ENCODE measurements around the gene ST8SIA5. TPM values are rescaled to one million over a fixed set of nuclear protein-coding genes. Genes with fewer than 3 reads are reported as not detected.

The ST8SIA5 gene
- polyA plus RNA-seq, 1 of the 3 experiments (the other 2 are of a cell fraction), result 0.08 TPM

GRCh38 chr18:46768166-46768921 is 11.5 kb upstream of the ST8SIA5 start (continued):
- TF ChIP-seq, protein P1, sequence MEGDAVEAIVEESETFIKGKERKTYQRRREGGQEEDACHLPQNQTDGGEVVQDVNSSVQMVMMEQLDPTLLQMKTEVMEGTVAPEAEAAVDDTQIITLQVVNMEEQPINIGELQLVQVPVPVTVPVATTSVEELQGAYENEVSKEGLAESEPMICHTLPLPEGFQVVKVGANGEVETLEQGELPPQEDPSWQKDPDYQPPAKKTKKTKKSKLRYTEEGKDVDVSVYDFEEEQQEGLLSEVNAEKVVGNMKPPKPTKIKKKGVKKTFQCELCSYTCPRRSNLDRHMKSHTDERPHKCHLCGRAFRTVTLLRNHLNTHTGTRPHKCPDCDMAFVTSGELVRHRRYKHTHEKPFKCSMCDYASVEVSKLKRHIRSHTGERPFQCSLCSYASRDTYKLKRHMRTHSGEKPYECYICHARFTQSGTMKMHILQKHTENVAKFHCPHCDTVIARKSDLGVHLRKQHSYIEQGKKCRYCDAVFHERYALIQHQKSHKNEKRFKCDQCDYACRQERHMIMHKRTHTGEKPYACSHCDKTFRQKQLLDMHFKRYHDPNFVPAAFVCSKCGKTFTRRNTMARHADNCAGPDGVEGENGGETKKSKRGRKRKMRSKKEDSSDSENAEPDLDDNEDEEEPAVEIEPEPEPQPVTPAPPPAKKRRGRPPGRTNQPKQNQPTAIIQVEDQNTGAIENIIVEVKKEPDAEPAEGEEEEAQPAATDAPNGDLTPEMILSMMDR (IDR thresholded peaks at IDR 0.05), result no peak

DNA sequence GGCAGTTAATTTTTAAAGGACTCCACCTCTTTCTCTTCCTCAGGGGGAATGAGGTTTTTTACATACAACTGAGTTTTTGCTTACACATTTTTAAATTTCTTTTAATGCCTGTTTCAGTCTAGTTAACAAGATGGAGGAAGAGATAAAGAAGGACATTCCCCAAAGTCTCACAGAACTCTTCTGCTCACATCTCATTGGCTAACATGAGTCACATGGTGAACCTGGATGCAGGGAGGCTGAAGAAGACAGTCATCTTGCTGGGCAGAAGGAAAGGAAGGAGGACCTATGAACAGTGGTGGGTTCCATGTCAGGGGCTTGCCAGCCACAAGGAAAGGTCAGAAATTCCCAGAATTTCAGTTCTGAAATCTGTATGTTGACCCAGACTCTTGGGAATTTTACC is 10.4 kb upstream of the ST8SIA5 start:
- H3K27me3 ChIP-seq (ENCODE audit: insufficient read depth), result no peaks in the 10 kb centered on the region
- no peaks in the 10 kb centered on the region for H4K20me1 ChIP-seq (ENCODE audit: insufficient read depth)
- no peak overlapping the region for H3K9ac ChIP-seq
- H3K79me2 ChIP-seq (ENCODE audit: insufficient read depth), result no peaks in the 10 kb centered on the region
- H3K4me2 ChIP-seq, result no peak overlapping the region
- H3K36me3 ChIP-seq (replicated peaks in 1 of 2; ENCODE audit: control insufficient read depth in 1 of 2, insufficient read depth in 2 of 2, low read length in 1 of 2), result no peaks in the 10 kb centered on the region
- no peak overlapping the region for H3K4me3 ChIP-seq (ENCODE audit: low read depth in 2 of 2, low read length in 1 of 2)
- CTCF ChIA-PET, result interaction anchor here (1.1 kb wide), 1 partner anchor 10 kb away, joined by 4 read pairs; no protein-coding TSS in a partner anchor
- no peaks in the 10 kb centered on the region for H3K9me2 ChIP-seq
- peaks cover 0 to 5% of the 10 kb centered on the region in 2 experiments; a peak in 1 of 4 replicates for H3K4me1 ChIP-seq (ENCODE audit: control insufficient read depth in 1 of 2, insufficient read depth in 2 of 2, low read depth in 1 of 2, low read length in 1 of 2)
- no peak overlapping the region for H2AFZ ChIP-seq (ENCODE audit: low read depth)
- no peak for TF ChIP-seq FOXJ3 (CRISPR knock-in tag; IDR thresholded peaks at IDR 0.05)
- no peak for TF ChIP-seq ELF1 (IDR thresholded peaks at IDR 0.05)
- peak; percentile 42; the same call in 1 of the 2 replicates for TF ChIP-seq USF1 (IDR thresholded peaks at IDR 0.05; ENCODE audit: borderline replicate concordance, low read depth)
- TF ChIP-seq, protein P2, sequence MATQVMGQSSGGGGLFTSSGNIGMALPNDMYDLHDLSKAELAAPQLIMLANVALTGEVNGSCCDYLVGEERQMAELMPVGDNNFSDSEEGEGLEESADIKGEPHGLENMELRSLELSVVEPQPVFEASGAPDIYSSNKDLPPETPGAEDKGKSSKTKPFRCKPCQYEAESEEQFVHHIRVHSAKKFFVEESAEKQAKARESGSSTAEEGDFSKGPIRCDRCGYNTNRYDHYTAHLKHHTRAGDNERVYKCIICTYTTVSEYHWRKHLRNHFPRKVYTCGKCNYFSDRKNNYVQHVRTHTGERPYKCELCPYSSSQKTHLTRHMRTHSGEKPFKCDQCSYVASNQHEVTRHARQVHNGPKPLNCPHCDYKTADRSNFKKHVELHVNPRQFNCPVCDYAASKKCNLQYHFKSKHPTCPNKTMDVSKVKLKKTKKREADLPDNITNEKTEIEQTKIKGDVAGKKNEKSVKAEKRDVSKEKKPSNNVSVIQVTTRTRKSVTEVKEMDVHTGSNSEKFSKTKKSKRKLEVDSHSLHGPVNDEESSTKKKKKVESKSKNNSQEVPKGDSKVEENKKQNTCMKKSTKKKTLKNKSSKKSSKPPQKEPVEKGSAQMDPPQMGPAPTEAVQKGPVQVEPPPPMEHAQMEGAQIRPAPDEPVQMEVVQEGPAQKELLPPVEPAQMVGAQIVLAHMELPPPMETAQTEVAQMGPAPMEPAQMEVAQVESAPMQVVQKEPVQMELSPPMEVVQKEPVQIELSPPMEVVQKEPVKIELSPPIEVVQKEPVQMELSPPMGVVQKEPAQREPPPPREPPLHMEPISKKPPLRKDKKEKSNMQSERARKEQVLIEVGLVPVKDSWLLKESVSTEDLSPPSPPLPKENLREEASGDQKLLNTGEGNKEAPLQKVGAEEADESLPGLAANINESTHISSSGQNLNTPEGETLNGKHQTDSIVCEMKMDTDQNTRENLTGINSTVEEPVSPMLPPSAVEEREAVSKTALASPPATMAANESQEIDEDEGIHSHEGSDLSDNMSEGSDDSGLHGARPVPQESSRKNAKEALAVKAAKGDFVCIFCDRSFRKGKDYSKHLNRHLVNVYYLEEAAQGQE (IDR thresholded peaks at IDR 0.05; ENCODE audit: low read depth, low read length), result no peak
- no peak overlapping the region for H3K27ac ChIP-seq (ENCODE audit: low read depth in 2 of 2, low read length in 1 of 2)
- H3K9me3 ChIP-seq, result no peaks in the 10 kb centered on the region
- H3F3A ChIP-seq (replicated peaks; ENCODE audit: insufficient read depth), result no peaks in the 10 kb centered on the region
- no peak for DNase-seq
- POLR2A ChIA-PET, result no interaction called here

DNA sequence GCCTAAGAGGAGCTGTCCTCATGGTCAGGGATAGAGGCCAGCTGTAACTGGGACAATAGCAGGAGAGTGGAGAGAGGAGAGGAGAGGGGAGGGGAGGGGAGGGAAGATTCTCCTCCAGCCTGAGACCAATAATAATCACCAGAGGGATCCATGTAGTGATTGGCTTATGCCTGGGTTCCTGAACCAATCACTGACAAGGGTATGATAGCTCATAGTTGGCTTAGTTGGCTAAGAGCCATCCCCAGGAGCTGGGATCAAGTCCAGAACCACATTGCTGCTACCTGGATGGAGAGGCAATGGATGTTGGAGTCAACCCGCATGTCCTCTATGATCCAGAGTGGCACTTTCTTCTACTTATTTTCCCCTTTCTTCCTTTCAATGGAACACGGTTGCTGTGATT is 7.7 kb upstream of the ST8SIA5 start:
- CTCF ChIA-PET, result no interaction called here
- no peak overlapping the region for H3K4me3 ChIP-seq (ENCODE audit: low read depth in 2 of 2, low read length in 1 of 2)
- no peaks in the 10 kb centered on the region for H3K9me3 ChIP-seq

More for the DNA sequence above, 7.7 kb upstream of the ST8SIA5 start:
- TF ChIP-seq SMC3 (IDR thresholded peaks at IDR 0.05; ENCODE audit: low read depth, low read length) (no peak), MAX (IDR thresholded peaks at IDR 0.05; ENCODE audit: low read depth) (no peak), MXI1 (IDR thresholded peaks at IDR 0.05; ENCODE audit: low read depth, low read length) (no peak), TCF12 (IDR thresholded peaks at IDR 0.05) (no peak)
- TF ChIP-seq, protein P3, sequence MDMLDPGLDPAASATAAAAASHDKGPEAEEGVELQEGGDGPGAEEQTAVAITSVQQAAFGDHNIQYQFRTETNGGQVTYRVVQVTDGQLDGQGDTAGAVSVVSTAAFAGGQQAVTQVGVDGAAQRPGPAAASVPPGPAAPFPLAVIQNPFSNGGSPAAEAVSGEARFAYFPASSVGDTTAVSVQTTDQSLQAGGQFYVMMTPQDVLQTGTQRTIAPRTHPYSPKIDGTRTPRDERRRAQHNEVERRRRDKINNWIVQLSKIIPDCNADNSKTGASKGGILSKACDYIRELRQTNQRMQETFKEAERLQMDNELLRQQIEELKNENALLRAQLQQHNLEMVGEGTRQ (IDR thresholded peaks at IDR 0.05; ENCODE audit: borderline replicate concordance, low read depth, low read length), result no peak
- no peaks in the 10 kb centered on the region for H3K4me1 ChIP-seq (ENCODE audit: control insufficient read depth in 1 of 2, insufficient read depth in 2 of 2, low read depth in 1 of 2, low read length in 1 of 2)
- no peaks in the 10 kb centered on the region for H3K79me2 ChIP-seq (ENCODE audit: insufficient read depth)
- H2AFZ ChIP-seq (ENCODE audit: low read depth), result no peak overlapping the region
- H3K27me3 ChIP-seq (ENCODE audit: insufficient read depth), result 0 out of 2 replicates have a peak, but pooled peaks cover 10% of the 10 kb centered on the region
- POLR2A ChIA-PET, result no interaction called here
- no peaks in the 10 kb centered on the region for H4K20me1 ChIP-seq (ENCODE audit: insufficient read depth)
- no peaks in the 10 kb centered on the region for H3K36me3 ChIP-seq (replicated peaks in 1 of 2; ENCODE audit: control insufficient read depth in 1 of 2, insufficient read depth in 2 of 2, low read length in 1 of 2)
- no peaks in the 10 kb centered on the region for H3F3A ChIP-seq (replicated peaks; ENCODE audit: insufficient read depth)
- H3K27ac ChIP-seq (ENCODE audit: low read depth in 2 of 2, low read length in 1 of 2), result no peak overlapping the region
- H3K9me2 ChIP-seq, result no peaks in the 10 kb centered on the region
- 59% methylated on average over 2 of the region's 2 CpGs for WGBS (ENCODE audit: low lambda C conversion rate)
- no peak for DNase-seq
- H3K9ac ChIP-seq, result no peak overlapping the region
- no peak overlapping the region for H3K4me2 ChIP-seq

All from SK-N-SH (cell line).